ENCODE results near the gene INTS13. TPM values are rescaled to one million over a fixed set of nuclear protein-coding genes. Genes with fewer than 3 reads are reported as not detected.

The INTS13 gene
- total and polyA plus RNA-seq, 12 donors = 14.1 to 22.2 (median 18.2) TPM

Other genes with a start within 250 kb of the INTS13 start
- gene ITPR2, start 104.8 kb downstream of the INTS13 start, total RNA-seq = 10 to 100 TPM in 9 of 10 donors, 1 to 10 TPM in 1; 9.1 to 18.9 (median 14.8) TPM
- 1 to 10 TPM; 2.0 to 4.9 TPM for gene ITPR2, start 104.8 kb downstream of the INTS13 start, polyA plus RNA-seq
- gene FGFR1OP2, start 489 bp upstream of the INTS13 start, total RNA-seq = 10 to 100 TPM; 22.3 to 37.9 (median 27.3) TPM
- 10 to 100 TPM; 30.6 to 41.6 TPM for gene FGFR1OP2, start 489 bp upstream of the INTS13 start, polyA plus RNA-seq
- gene TM7SF3, start 76.4 kb upstream of the INTS13 start, total RNA-seq = 10 to 100 TPM; 16.3 to 29.3 (median 23.7) TPM
- 10 to 100 TPM in 1 of 2 donors, 1 to 10 TPM in 1; 8.6 to 11.5 TPM for gene TM7SF3, start 76.4 kb upstream of the INTS13 start, polyA plus RNA-seq
- gene MED21, start 84.6 kb upstream of the INTS13 start, total RNA-seq = 10 to 100 TPM; 42.5 to 60.8 (median 52.0) TPM
- gene MED21, start 84.6 kb upstream of the INTS13 start, polyA plus RNA-seq = 10 to 100 TPM; 29.9 to 30.9 TPM
- not detected for gene C12orf71, start 144.6 kb upstream of the INTS13 start, total RNA-seq
- not detected for gene C12orf71, start 144.6 kb upstream of the INTS13 start, polyA plus RNA-seq

All from heart right ventricle (tissue), 12 donors.